ENCODE measurements around the gene CTTN. TPM values are rescaled to one million over a fixed set of nuclear protein-coding genes. Genes with fewer than 3 reads are reported as not detected.

Gene CTTN
- total and polyA plus RNA-seq, 2 of the 13 experiments (the other 11 are each of a cell fraction or from before 2014, with no cell fraction given) = 84.4 to 114 TPM

DNA sequence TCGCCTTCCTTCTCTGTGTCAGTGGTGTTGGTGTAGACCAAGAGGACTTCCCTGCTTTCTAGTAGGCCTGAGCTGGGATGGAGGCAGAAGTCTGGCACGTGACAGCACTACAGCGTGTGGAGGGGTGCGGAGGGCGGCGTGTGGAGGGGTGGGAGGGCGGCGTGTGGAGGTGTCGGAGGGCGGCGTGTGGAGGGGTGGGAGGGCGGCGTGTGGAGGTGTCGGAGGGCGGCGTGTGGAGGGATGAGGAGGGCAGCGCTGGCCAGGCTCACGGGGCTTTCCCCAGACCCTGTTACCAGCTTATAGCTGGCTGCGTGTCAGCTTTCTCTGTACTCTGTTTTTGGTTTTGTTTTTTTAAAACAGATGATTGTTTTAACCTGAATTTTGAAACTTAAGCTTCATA lies 45.7 kb upstream of the CTTN start:
- Histone ChIP-seq H4K20me1 (ENCODE audit: insufficient read depth, low read length) (no peaks in the 10 kb centered on the region), H3K9ac (ENCODE audit: insufficient read depth, low read depth, low read length) (no peak overlapping the region), H3K79me2 (ENCODE audit: insufficient read depth, low read length) (no peaks in the 10 kb centered on the region), H3K27me3 (ENCODE audit: control insufficient read depth in 1 of 2, insufficient read depth in 2 of 2, low read length in 2 of 2) (no peaks in the 10 kb centered on the region), H3K9me3 (ENCODE audit: low read length) (no peaks in the 10 kb centered on the region), H3K4me1 (ENCODE audit: insufficient read depth, low read length) (no peaks in the 10 kb centered on the region), H2AFZ (ENCODE audit: low read length) (no peak overlapping the region), H3K36me3 (replicated peaks in 1 of 2; ENCODE audit: control insufficient read depth in 1 of 2, insufficient read depth in 2 of 2, low read length in 2 of 2) (peaks cover 31 to 71% of the 10 kb centered on the region in 2 experiments; a peak in 4 of 5 replicates), H3K4me2 (ENCODE audit: low read depth, low read length) (no peak overlapping the region), H3K4me3 (replicated peaks in 1 of 3; ENCODE audit: insufficient read depth in 1 of 3, low read depth in 2 of 3, low read length in 3 of 3) (no peak overlapping the region), H3K27ac (ENCODE audit: extremely low read length, insufficient read depth, low read length) (no peak overlapping the region)
- no TSS peak for BruUV-seq (replicated peaks)
- no peak for TF ChIP-seq KDM1A (CRISPR knock-in tag; IDR thresholded peaks at IDR 0.05)
- no peak for TF ChIP-seq ATM (IDR thresholded peaks at IDR 0.05; ENCODE audit: borderline replicate concordance)
- no peak for TF ChIP-seq ERF (CRISPR knock-in tag; IDR thresholded peaks at IDR 0.05)
- TF ChIP-seq ZNF879 (CRISPR knock-in tag; IDR thresholded peaks at IDR 0.05) = no peak
- TF ChIP-seq, protein P1, sequence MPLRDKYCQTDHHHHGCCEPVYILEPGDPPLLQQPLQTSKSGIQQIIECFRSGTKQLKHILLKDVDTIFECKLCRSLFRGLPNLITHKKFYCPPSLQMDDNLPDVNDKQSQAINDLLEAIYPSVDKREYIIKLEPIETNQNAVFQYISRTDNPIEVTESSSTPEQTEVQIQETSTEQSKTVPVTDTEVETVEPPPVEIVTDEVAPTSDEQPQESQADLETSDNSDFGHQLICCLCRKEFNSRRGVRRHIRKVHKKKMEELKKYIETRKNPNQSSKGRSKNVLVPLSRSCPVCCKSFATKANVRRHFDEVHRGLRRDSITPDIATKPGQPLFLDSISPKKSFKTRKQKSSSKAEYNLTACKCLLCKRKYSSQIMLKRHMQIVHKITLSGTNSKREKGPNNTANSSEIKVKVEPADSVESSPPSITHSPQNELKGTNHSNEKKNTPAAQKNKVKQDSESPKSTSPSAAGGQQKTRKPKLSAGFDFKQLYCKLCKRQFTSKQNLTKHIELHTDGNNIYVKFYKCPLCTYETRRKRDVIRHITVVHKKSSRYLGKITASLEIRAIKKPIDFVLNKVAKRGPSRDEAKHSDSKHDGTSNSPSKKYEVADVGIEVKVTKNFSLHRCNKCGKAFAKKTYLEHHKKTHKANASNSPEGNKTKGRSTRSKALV (CRISPR knock-in tag; IDR thresholded peaks at IDR 0.05) = no peak
- TF ChIP-seq ZNF383 (CRISPR knock-in tag; IDR thresholded peaks at IDR 0.05; ENCODE audit: borderline replicate concordance) = no peak
- TF ChIP-seq ZBTB7B (CRISPR knock-in tag; IDR thresholded peaks at IDR 0.05) = no peak
- TF ChIP-seq NR3C1 (CRISPR knock-in tag; IDR thresholded peaks at IDR 0.05) = no peak
- no peak for TF ChIP-seq CREM (IDR thresholded peaks at IDR 0.05)
- no peak for TF ChIP-seq CREM (CRISPR knock-in tag; IDR thresholded peaks at IDR 0.05)
- TF ChIP-seq, protein P2, sequence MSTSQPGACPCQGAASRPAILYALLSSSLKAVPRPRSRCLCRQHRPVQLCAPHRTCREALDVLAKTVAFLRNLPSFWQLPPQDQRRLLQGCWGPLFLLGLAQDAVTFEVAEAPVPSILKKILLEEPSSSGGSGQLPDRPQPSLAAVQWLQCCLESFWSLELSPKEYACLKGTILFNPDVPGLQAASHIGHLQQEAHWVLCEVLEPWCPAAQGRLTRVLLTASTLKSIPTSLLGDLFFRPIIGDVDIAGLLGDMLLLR (CRISPR knock-in tag; IDR thresholded peaks at IDR 0.05) = no peak
- no peak for TF ChIP-seq GATAD1 (CRISPR knock-in tag; IDR thresholded peaks at IDR 0.05)
- WGBS (ENCODE audit: low lambda C conversion rate) = 96% methylated on average over 19 of the region's 19 CpGs
- POLR2A ChIA-PET = no interaction called here
- intact Hi-C loops (cut with micrococcal nuclease; ENCODE audit: unreplicated experiment) = no loop called here
- no peak for ATAC-seq
- no peak for DNase-seq (ENCODE audit: low spot score)
- FAIRE-seq = no peak
- CTCF ChIA-PET (ENCODE audit: low intra/inter-chr PET ratio, low total read pairs) = no interaction called here
- in situ Hi-C loops (cut with HindIII; ENCODE audit: extremely low pct_ligation_motif_present, low pct_unique_long_range_greater_than_20kb) = no loop called here

Data from HepG2 (cell line).